Fibroblast of lung (primary cell): ENCODE data around the gene FMNL1. TPM values are rescaled to one million over a fixed set of nuclear protein-coding genes. Genes with fewer than 3 reads are reported as not detected.

ENCODE experiments used
- DNase-seq, 2 donors: peaks; one replicate each; pipeline versions ENCODE4 v3.0.0 to v3.0.0-alpha.2; 2010; ENCODE audit warnings: low read depth in 2 of 2
- H2AFZ ChIP-seq: 2 replicates; pipeline ENCODE4 v1.5.1; 2012; ENCODE audit warnings: low read length, control low read depth, inconsistent platforms
- H3K27ac ChIP-seq: 2 replicates; pipeline ENCODE4 v1.5.1; 2011; ENCODE audit warnings: low read length, control low read depth; ENCODE audit not compliant: insufficient read depth
- H3K27me3 ChIP-seq: 2 replicates; pipeline ENCODE4 v1.5.1; 2011; ENCODE audit warnings: mild to moderate bottlenecking, low read length; ENCODE audit not compliant: control insufficient read depth, insufficient read depth
- H3K36me3 ChIP-seq: 2 replicates; pipeline ENCODE4 v1.5.1; 2011; ENCODE audit warnings: low read length; ENCODE audit not compliant: control insufficient read depth, insufficient read depth
- H3K4me1 ChIP-seq: 2 replicates; pipeline ENCODE4 v1.5.1; 2011; ENCODE audit warnings: low read length; ENCODE audit not compliant: control insufficient read depth, insufficient read depth; ENCODE audit errors: extremely low read depth
- H3K4me2 ChIP-seq: 2 replicates; pipeline ENCODE4 v1.5.1; 2011; ENCODE audit warnings: low read length, control low read depth; ENCODE audit not compliant: insufficient read depth; ENCODE audit errors: extremely low read depth
- H3K4me3 ChIP-seq, 4 experiments: fragments of 200-600 bp in 1 of 4; sonication (generic) in 1 of 4; replicated peaks in 1 of 4; 2 replicates each; pipeline ENCODE4 v1.5.1; 2011 to 2016; ENCODE audit warnings: low read length in 4 of 4, low read depth in 3 of 4, mild to moderate bottlenecking in 3 of 4, control low read depth in 2 of 4, inconsistent platforms in 1 of 4, mixed read lengths in 1 of 4; ENCODE audit not compliant: insufficient read depth in 1 of 4; ENCODE audit errors: control extremely low read depth in 1 of 4
- H3K79me2 ChIP-seq: 2 replicates; pipeline ENCODE4 v1.5.1; 2012; ENCODE audit warnings: mild to moderate bottlenecking, low read length, inconsistent platforms; ENCODE audit not compliant: control insufficient read depth, insufficient read depth
- H3K9ac ChIP-seq: 2 replicates; pipeline ENCODE4 v1.5.1; 2011; ENCODE audit warnings: mild to moderate bottlenecking, low read length, control low read depth; ENCODE audit not compliant: insufficient read depth
- H3K9me3 ChIP-seq: 2 replicates; pipeline ENCODE4 v1.5.1; 2012; ENCODE audit warnings: low read depth, low read length; ENCODE audit not compliant: control insufficient read depth, insufficient read depth
- H4K20me1 ChIP-seq: 2 replicates; pipeline ENCODE4 v1.5.1; 2011; ENCODE audit warnings: low read length; ENCODE audit not compliant: control insufficient read depth, insufficient read depth; ENCODE audit errors: extremely low read depth
- CTCF ChIP-seq, 2 donors: IDR thresholded peaks in 1 of 2; conservative IDR thresholded peaks in 1 of 2; 1 replicate in 1 of 2; 2 replicates in 1 of 2; pipeline ENCODE4 v1.5.1; 2011 to 2012; ENCODE audit warnings: low read length in 2 of 2, control low read depth in 1 of 2, inconsistent platforms in 1 of 2, low read depth in 1 of 2, mild to moderate bottlenecking in 1 of 2
- EZH2 ChIP-seq: IDR thresholded peaks from 2 replicates; pipeline ENCODE4 v1.5.1; 2012; ENCODE audit warnings: low read length, control low read depth, mild to moderate bottlenecking; ENCODE audit errors: missing control alignments
- polyA plus RNA-seq, 2 donors: library from polyadenylated mRNA; depleted of rRNA in 1 of 2; stranded (reverse) in 1 of 2; unstranded in 1 of 2; fragments of >200 nt; gene quantifications; 2 replicates each; pipeline ENCODE4 v1.2.1, GENCODE V29; 2011 to 2012; ENCODE audit warnings: missing spikeins in 1 of 2
- total RNA-seq: library from RNA; depleted of rRNA; stranded (reverse); fragments of >200 nt; gene quantifications from 2 replicates; pipeline ENCODE4 v1.2.1, GENCODE V29; 2014

FMNL1 gene
- total and polyA plus RNA-seq, 2 donors (not counting 1 experiment from before 2014, with no cell fraction given), result 1.1 to 2.8 TPM

GRCh38 chr17:45240905-45241327 is 19.2 kb downstream of the FMNL1 start:
- H2AFZ ChIP-seq, result no peak overlapping the region
- no peak overlapping the region for H3K4me2 ChIP-seq
- H3K9ac ChIP-seq, result no peak overlapping the region

GRCh38 chr17:45241328-45242028 is 19.8 kb downstream of the FMNL1 start:
- Histone ChIP-seq H3K27ac (no peak overlapping the region), H3K27me3 (peaks cover 21% of the 10 kb centered on the region), H3K4me1 (no peaks in the 10 kb centered on the region), H3K79me2 (no peaks in the 10 kb centered on the region), H3K36me3 (no peaks in the 10 kb centered on the region), H3K4me2 (no peak overlapping the region), H4K20me1 (no peaks in the 10 kb centered on the region), H3K4me3 (peak overlapping the region in 1 of 4 experiments; percentile 12), H2AFZ (no peak overlapping the region), H3K9me3 (no peaks in the 10 kb centered on the region), H3K9ac (no peak overlapping the region)
- DNase-seq, result no peak
- no peak for TF ChIP-seq CTCF (conservative IDR thresholded peaks at IDR 0.05 in 1 of 2, IDR thresholded peaks at IDR 0.05 in 1 of 2; ENCODE audit: low read depth in 1 of 2, low read length in 2 of 2)
- peak; percentile 91 for TF ChIP-seq EZH2

More at GRCh38 chr17:45240905-45241327, 19.2 kb downstream of the FMNL1 start:
- H3K36me3 ChIP-seq, result no peaks in the 10 kb centered on the region
- no peaks in the 10 kb centered on the region for H3K79me2 ChIP-seq
- H3K27ac ChIP-seq, result no peak overlapping the region
- H3K27me3 ChIP-seq, result peaks cover 21% of the 10 kb centered on the region
- DNase-seq, result no peak
- no peak for TF ChIP-seq CTCF (conservative IDR thresholded peaks at IDR 0.05 in 1 of 2, IDR thresholded peaks at IDR 0.05 in 1 of 2; ENCODE audit: low read depth in 1 of 2, low read length in 2 of 2)
- TF ChIP-seq EZH2, result no peak
- H4K20me1 ChIP-seq, result no peaks in the 10 kb centered on the region
- no peak overlapping the region for H3K4me3 ChIP-seq
- H3K4me1 ChIP-seq, result no peaks in the 10 kb centered on the region
- no peaks in the 10 kb centered on the region for H3K9me3 ChIP-seq

GRCh38 chr17:45242029-45242414 is 20.3 kb downstream of the FMNL1 start:
- Histone ChIP-seq H3K4me3 (no peak overlapping the region), H3K27ac (no peak overlapping the region), H3K27me3 (peaks cover 21% of the 10 kb centered on the region), H3K36me3 (no peaks in the 10 kb centered on the region), H3K9ac (no peak overlapping the region), H3K4me2 (no peak overlapping the region), H3K4me1 (no peaks in the 10 kb centered on the region), H3K79me2 (no peaks in the 10 kb centered on the region), H3K9me3 (no peaks in the 10 kb centered on the region), H4K20me1 (no peaks in the 10 kb centered on the region), H2AFZ (no peak overlapping the region)
- no peak for DNase-seq
- no peak for TF ChIP-seq EZH2
- TF ChIP-seq CTCF (conservative IDR thresholded peaks at IDR 0.05 in 1 of 2, IDR thresholded peaks at IDR 0.05 in 1 of 2; ENCODE audit: low read depth in 1 of 2, low read length in 2 of 2), result no peak
